SIG-M5 (cell line): ENCODE data around the gene CCL25.

Experiments used
- DNase-seq: peaks from one replicate; lab custom pipeline; 2025; lab: John Stamatoyannopoulos, UW

The CCL25 gene

DNA sequence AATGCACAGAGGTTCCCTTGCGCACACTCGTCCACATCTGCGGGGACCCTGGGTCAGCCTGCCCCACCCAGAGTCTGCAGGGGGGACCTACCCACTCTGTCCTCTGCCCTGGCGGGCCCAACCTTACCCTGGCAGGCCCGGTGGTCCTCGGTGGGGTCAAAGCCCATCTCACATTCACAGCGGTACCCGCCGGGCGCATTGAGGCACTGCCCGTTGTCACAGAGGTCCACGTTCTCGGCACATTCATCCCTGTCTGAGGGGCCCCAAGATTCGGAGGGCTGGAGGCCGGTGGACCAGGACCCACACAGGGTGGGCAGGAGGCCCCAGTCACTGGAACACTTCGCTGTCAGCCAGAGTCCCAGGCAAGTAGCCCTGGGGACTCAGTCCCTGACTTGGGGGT, 58.4 kb downstream of the CCL25 start:
- DNase-seq: no peak

DNA sequence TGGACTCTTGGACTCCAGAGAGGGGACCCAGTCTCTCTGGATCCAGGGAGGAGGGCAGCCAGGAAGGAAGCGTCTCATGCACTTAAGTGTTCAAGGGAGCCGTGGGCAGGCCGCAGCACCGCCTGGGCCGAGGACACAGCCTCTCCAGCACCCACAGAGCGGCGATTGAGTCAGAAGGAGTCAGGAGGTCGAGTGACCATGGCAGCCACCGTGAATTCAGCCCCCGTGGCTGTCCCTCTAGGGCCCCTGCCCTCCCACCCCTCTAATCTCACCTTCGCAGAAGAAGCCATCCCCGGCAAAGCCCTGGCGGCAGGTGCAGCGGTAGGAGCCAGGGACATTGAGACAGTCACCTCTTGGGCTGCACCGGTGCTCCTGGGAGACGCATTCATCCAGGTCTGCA, 58.8 kb downstream of the CCL25 start:
- DNase-seq: no peak
